Thyroid gland (tissue), 4 donors: ENCODE results near the gene PAX5. TPM values are rescaled to one million over a fixed set of nuclear protein-coding genes. Genes with fewer than 3 reads are reported as not detected.

Experiments used
- DNase-seq, 2 donors: peaks; one replicate each; pipeline ENCODE4 v3.0.0-alpha.2; 2019
- H3K27ac ChIP-seq, 3 donors: fragments of 200-600 bp; sonication (generic); 1 replicate in 2 of 3; 2 replicates in 1 of 3; pipeline ENCODE4 v1.5.1; 2016 to 2019; ENCODE audit warnings: mild to moderate bottlenecking in 1 of 3, moderate library complexity in 1 of 3
- H3K27me3 ChIP-seq: fragments of 200-600 bp; sonication (generic); one replicate; pipeline ENCODE4 v1.5.1; 2019
- H3K36me3 ChIP-seq, 2 donors: fragments of 200-600 bp; sonication (generic); one replicate each; pipeline ENCODE4 v1.5.1; 2016 to 2019
- H3K4me1 ChIP-seq, 2 donors: fragments of 200-600 bp; sonication (generic); one replicate each; pipeline ENCODE4 v1.5.1; 2017 to 2019
- H3K4me3 ChIP-seq, 3 donors: fragments of 200-600 bp; sonication (generic); replicated peaks in 1 of 3; 1 replicate in 2 of 3; 2 replicates in 1 of 3; pipeline ENCODE4 v1.5.1; 2016; ENCODE audit warnings: mild to moderate bottlenecking in 1 of 3
- H3K9me3 ChIP-seq: fragments of 200-600 bp; sonication (generic); one replicate; pipeline ENCODE4 v1.5.1; 2017
- CTCF ChIP-seq, 6 experiments: fragments of 200-600 bp in 3 of 6; fragments of 450-650 bp in 3 of 6; sonication (generic) in 3 of 6; IDR thresholded peaks; one replicate each; pipeline ENCODE4 v1.5.1; 2016 to 2019; ENCODE audit warnings: antibody characterized with exemption in 6 of 6, mild to moderate bottlenecking in 2 of 6, inconsistent platforms in 1 of 6, moderate library complexity in 1 of 6
- POLR2A ChIP-seq, 2 donors: fragments of 450-650 bp; IDR thresholded peaks; one replicate each; pipeline ENCODE4 v1.6.1; 2017; ENCODE audit warnings: antibody characterized with exemption in 2 of 2, mild to moderate bottlenecking in 2 of 2, moderate library complexity in 1 of 2
- WGBS, 2 donors: methylation state at CpG; one replicate each; pipeline ENCODE4 v1.1.5; 2017; 5-methylcytosine and 5-hydroxymethylcytosine counted together
- intact Hi-C: fragments of 100-400 bp; cut with DNase I; formaldehyde crosslinking; loops from one replicate; pipeline ENCODE4 v1.15.1; 2023
- total RNA-seq, 4 donors: library from RNA; depleted of rRNA; stranded (reverse); fragments of >200 nt; gene quantifications; one replicate each; pipeline ENCODE4 v1.2.3, GENCODE V29; 2016

The PAX5 gene
- total RNA-seq, 4 donors from 2014 or later: 0.68 TPM; not detected in 3

GRCh38 chr9:36912620-36913019 is 121.4 kb downstream of the PAX5 start:
- Histone ChIP-seq H3K27ac (no peak overlapping the region), H3K27me3 (no peaks in the 10 kb centered on the region), H3K4me3 (no peak overlapping the region), H3K36me3 (no peaks in the 10 kb centered on the region), H3K4me1 (no peaks in the 10 kb centered on the region), H3K9me3 (no peaks in the 10 kb centered on the region)
- intact Hi-C loops: no loop called here
- DNase-seq: no peak
- TF ChIP-seq POLR2A (IDR thresholded peaks at IDR 0.05) (no peak), CTCF (IDR thresholded peaks at IDR 0.05) (no peak)
- WGBS, 2 donors: 73 to 77% methylated on average over 3 of the region's 3 CpGs

GRCh38 chr9:36911601-36912412 is 122.3 kb downstream of the PAX5 start:
- no peak for TF ChIP-seq POLR2A (IDR thresholded peaks at IDR 0.05)
- no peak for TF ChIP-seq CTCF (IDR thresholded peaks at IDR 0.05)
- no peaks in the 10 kb centered on the region for H3K4me1 ChIP-seq
- DNase-seq: no peak
- no peak overlapping the region for H3K4me3 ChIP-seq
- no peaks in the 10 kb centered on the region for H3K27me3 ChIP-seq
- 69 to 73% methylated on average over 12 of the region's 12 CpGs for WGBS, 2 donors
- H3K27ac ChIP-seq: no peak overlapping the region
- H3K9me3 ChIP-seq: no peaks in the 10 kb centered on the region
- H3K36me3 ChIP-seq: no peaks in the 10 kb centered on the region
- intact Hi-C loops: no loop called here

GRCh38 chr9:36911037-36911436 is 123.0 kb downstream of the PAX5 start:
- Histone ChIP-seq H3K4me1 (no peaks in the 10 kb centered on the region), H3K27me3 (no peaks in the 10 kb centered on the region), H3K9me3 (no peaks in the 10 kb centered on the region), H3K36me3 (no peaks in the 10 kb centered on the region), H3K27ac (no peak overlapping the region), H3K4me3 (no peak overlapping the region)
- no peak for TF ChIP-seq CTCF (IDR thresholded peaks at IDR 0.05)
- TF ChIP-seq POLR2A (IDR thresholded peaks at IDR 0.05): no peak
- DNase-seq: no peak
- intact Hi-C loops: no loop called here
- 81 to 84% methylated on average over 6 of the region's 6 CpGs for WGBS, 2 donors

- intact Hi-C loops: no loop called here
- no peaks in the 10 kb centered on the region for H3K36me3 ChIP-seq
Observed at GRCh38 chr9:36906492-36906891, 127.6 kb downstream of the PAX5 start.

More at GRCh38 chr9:36906492-36906891, 127.6 kb downstream of the PAX5 start:
- Histone ChIP-seq H3K4me1 (no peaks in the 10 kb centered on the region), H3K27me3 (no peaks in the 10 kb centered on the region), H3K4me3 (no peak overlapping the region), H3K27ac (no peak overlapping the region), H3K9me3 (no peaks in the 10 kb centered on the region)
- TF ChIP-seq POLR2A (IDR thresholded peaks at IDR 0.05) (no peak), CTCF (IDR thresholded peaks at IDR 0.05) (no peak)
- DNase-seq: no peak
- WGBS, 2 donors: 66 to 71% methylated on average over 6 of the region's 6 CpGs
